Activated T-helper 2 cell treated with anti-CD3 and anti-CD28 coated beads, Interferon-gamma antibody, Interleukin-2, Interleukin-4, amounts not matched to agents 10 μg/mL and 5 μg/mL and 100 μg/mL, durations not matched to agents 14 hours and 24 hours and 36 hours (primary cell): Measurements from ENCODE around the gene GRK5. TPM values are rescaled to one million over a fixed set of nuclear protein-coding genes. Genes with fewer than 3 reads are reported as not detected.
A peak's percentile ranks its signal among the peaks of the same experiment; 100 is the strongest.

Source experiments
- DNase-seq: peaks from one replicate; pipeline ENCODE4 v3.0.0; 2021; ENCODE audit warnings: low spot score
- H3K27ac Mint-ChIP-seq: one replicate; pipeline ENCODE4 v1.8.0; 2021; ENCODE audit warnings: mixed read lengths
- H3K27me3 Mint-ChIP-seq: one replicate; pipeline ENCODE4 v1.8.0; 2021; ENCODE audit warnings: low read depth, mixed read lengths
- H3K36me3 Mint-ChIP-seq: one replicate; pipeline ENCODE4 v1.8.0; 2021; ENCODE audit warnings: low read depth, mixed read lengths
- H3K4me1 Mint-ChIP-seq: one replicate; pipeline ENCODE4 v1.8.0; 2021; ENCODE audit warnings: low read depth, mixed read lengths
- H3K4me3 Mint-ChIP-seq: one replicate; pipeline ENCODE4 v1.8.0; 2021; ENCODE audit warnings: low read depth, mild to moderate bottlenecking, moderate library complexity, mixed read lengths
- H3K9me3 Mint-ChIP-seq: one replicate; pipeline ENCODE4 v1.8.0; 2021; ENCODE audit warnings: mixed read lengths
- intact Hi-C: fragments of 100-400 bp; cut with micrococcal nuclease; formaldehyde crosslinking; loops from one replicate; pipeline ENCODE4 v1.15.1; 2023
- total RNA-seq: library from RNA; stranded (reverse); gene quantifications from 2 replicates; pipeline ENCODE4 v1.2.3, GENCODE V29; 2022

The GRK5 gene
- total RNA-seq, 1 donor from 2014 or later, result 24.4 TPM

DNA sequence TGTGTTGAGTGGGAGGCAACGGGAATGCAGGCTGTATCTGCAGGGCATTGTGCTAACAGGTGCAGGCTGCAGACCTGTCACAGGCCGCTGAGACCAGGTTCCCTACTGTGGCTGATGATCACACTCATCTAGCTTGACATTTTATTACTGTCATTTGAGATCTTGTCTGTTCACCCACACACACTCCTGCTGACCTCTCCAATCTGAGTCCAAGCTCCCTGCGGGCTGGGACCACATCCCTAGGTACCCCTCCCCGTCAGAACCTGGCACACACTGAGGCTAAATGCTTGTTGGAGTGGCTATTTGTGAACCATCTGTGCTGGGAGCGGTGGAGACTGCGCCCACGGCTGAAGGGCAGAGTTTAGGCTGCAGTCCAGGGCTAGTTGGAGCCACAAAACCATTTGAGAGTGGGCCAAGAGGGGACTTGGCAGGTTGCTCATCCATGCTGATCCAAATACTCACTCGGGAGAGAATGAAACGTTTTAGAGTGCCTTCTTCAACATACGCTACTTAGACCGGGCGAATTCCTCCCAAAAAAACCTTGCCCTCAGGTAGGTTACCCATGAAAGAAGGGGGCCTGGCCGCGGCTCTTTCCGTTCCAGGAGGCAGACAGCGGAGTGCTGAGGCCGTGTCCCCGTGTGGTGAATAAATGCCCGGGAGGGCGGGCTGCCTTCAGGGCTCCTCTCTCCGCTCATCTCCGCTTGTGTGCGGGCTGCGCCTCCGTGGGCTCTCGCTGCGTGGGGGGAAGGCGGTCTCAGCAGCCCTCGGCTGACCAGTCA, 170.8 kb downstream of the GRK5 start:
- intact Hi-C loops, result no loop called here
- Mint-ChIP-seq H3K9me3 (no peaks in the 10 kb centered on the region), H3K27ac (no peak overlapping the region), H3K4me1 (peaks cover 9% of the 10 kb centered on the region), H3K4me3 (no peak overlapping the region), H3K36me3 (peaks cover 26% of the 10 kb centered on the region), H3K27me3 (no peaks in the 10 kb centered on the region)
- no peak for DNase-seq

DNA sequence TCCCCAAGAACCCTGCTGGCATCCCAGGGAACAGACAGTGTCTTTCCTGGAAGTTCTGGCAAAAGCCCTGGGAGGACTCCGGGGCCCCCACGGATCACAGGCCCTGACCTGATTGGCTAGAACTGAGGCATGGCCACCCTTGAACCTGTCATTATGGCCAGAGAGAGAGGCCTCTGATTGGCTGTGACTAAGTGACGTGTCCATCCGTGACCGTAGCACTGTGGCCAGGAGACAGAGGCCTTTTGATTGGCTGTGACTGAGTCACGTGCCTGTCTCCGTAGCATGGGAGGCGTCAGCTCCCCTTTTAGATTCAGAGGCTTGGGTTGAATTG, 171.3 kb downstream of the GRK5 start:
- no peak for DNase-seq
- Mint-ChIP-seq H3K4me1 (peaks cover 11% of the 10 kb centered on the region), H3K27me3 (no peaks in the 10 kb centered on the region), H3K36me3 (peaks cover 32% of the 10 kb centered on the region), H3K9me3 (no peaks in the 10 kb centered on the region), H3K4me3 (no peak overlapping the region), H3K27ac (no peak overlapping the region)
- intact Hi-C loops, result no loop called here

GRCh38 chr10:119379466-119380071, 172.2 kb downstream of the GRK5 start:
- intact Hi-C loops, result no loop called here
- no peaks in the 10 kb centered on the region for H3K9me3 Mint-ChIP-seq

GRCh38 chr10:119383174-119383856, 175.9 kb downstream of the GRK5 start:
- intact Hi-C loops, result no loop called here
- no peak overlapping the region for H3K27ac Mint-ChIP-seq
- H3K9me3 Mint-ChIP-seq, result no peaks in the 10 kb centered on the region
- no peaks in the 10 kb centered on the region for H3K27me3 Mint-ChIP-seq
- H3K4me3 Mint-ChIP-seq, result no peak overlapping the region
- H3K36me3 Mint-ChIP-seq, result peaks cover 50% of the 10 kb centered on the region
- H3K4me1 Mint-ChIP-seq, result peaks cover 14% of the 10 kb centered on the region
- DNase-seq, result no peak

More at GRCh38 chr10:119379466-119380071, 172.2 kb downstream of the GRK5 start:
- H3K27me3 Mint-ChIP-seq, result no peaks in the 10 kb centered on the region
- no peak overlapping the region for H3K27ac Mint-ChIP-seq
- H3K36me3 Mint-ChIP-seq, result peaks cover 37% of the 10 kb centered on the region
- H3K4me1 Mint-ChIP-seq, result peaks cover 14% of the 10 kb centered on the region
- no peak overlapping the region for H3K4me3 Mint-ChIP-seq
- DNase-seq, result no peak

GRCh38 chr10:119384127-119384526, 176.8 kb downstream of the GRK5 start:
- no peak for DNase-seq
- peaks cover 55% of the 10 kb centered on the region for H3K36me3 Mint-ChIP-seq
- intact Hi-C loops, result no loop called here

GRCh38 chr10:119386666-119387065, 179.3 kb downstream of the GRK5 start:
- Mint-ChIP-seq H3K4me1 (peaks cover 14% of the 10 kb centered on the region), H3K36me3 (peaks cover 42% of the 10 kb centered on the region), H3K27ac (no peak overlapping the region), H3K27me3 (no peaks in the 10 kb centered on the region), H3K9me3 (no peaks in the 10 kb centered on the region), H3K4me3 (no peak overlapping the region)
- no peak for DNase-seq
- intact Hi-C loops, result no loop called here

More at GRCh38 chr10:119384127-119384526, 176.8 kb downstream of the GRK5 start:
- no peak overlapping the region for H3K27ac Mint-ChIP-seq
- H3K4me1 Mint-ChIP-seq, result peaks cover 14% of the 10 kb centered on the region
- H3K4me3 Mint-ChIP-seq, result no peak overlapping the region
- no peaks in the 10 kb centered on the region for H3K27me3 Mint-ChIP-seq
- H3K9me3 Mint-ChIP-seq, result no peaks in the 10 kb centered on the region

GRCh38 chr10:119388849-119389345, 181.5 kb downstream of the GRK5 start:
- H3K9me3 Mint-ChIP-seq, result peaks cover 4% of the 10 kb centered on the region
- no peak for DNase-seq

DNA sequence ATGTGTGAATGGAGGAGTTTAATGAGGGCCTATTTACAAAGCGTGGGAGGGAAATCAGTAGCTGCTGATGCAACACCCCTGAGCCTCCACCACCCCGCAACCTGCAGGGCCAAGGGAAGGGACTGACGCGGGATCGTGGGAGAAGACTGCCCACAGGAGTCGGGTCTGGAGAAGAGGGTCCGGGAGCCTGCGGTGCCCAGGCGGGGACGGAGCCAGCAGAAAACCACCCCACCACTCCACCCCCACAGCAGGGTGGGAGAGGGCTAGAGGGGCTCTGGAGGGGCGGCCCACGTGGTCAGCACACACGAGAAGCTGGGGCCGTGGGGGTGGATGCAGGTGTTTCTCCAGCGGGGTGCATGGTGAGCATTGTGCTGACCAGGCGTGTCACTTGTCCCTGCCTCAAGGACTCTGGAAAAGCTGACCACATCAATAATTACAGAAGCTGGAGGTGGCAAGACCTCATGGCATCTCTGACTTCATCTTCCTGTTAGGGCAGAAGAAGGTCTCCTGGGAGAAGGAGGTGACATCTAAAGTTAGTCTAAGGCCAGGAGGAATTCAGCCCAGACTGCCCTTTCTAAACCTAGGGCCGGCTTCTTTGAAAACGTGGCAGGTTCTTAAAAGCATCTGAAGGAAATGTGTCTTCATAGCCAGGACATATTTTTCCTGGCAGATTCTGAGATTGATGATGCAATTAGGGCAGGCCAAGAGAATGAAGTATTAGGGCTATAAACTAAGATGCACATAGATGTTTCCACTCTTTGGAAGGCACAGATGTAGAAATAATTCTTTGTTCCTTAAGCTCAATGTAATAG, 184.3 kb downstream of the GRK5 start:
- Mint-ChIP-seq H3K9me3 (peaks cover 6% of the 10 kb centered on the region), H3K27me3 (no peaks in the 10 kb centered on the region), H3K27ac (no peak overlapping the region), H3K4me1 (peaks cover 1% of the 10 kb centered on the region), H3K4me3 (no peak overlapping the region), H3K36me3 (peaks cover 6% of the 10 kb centered on the region)
- intact Hi-C loops, result no loop called here
- no peak for DNase-seq

More at GRCh38 chr10:119388849-119389345, 181.5 kb downstream of the GRK5 start:
- Mint-ChIP-seq H3K4me3 (no peak overlapping the region), H3K27me3 (no peaks in the 10 kb centered on the region), H3K4me1 (peaks cover 3% of the 10 kb centered on the region), H3K36me3 (peaks cover 22% of the 10 kb centered on the region), H3K27ac (no peak overlapping the region)
- intact Hi-C loops, result no loop called here

DNA sequence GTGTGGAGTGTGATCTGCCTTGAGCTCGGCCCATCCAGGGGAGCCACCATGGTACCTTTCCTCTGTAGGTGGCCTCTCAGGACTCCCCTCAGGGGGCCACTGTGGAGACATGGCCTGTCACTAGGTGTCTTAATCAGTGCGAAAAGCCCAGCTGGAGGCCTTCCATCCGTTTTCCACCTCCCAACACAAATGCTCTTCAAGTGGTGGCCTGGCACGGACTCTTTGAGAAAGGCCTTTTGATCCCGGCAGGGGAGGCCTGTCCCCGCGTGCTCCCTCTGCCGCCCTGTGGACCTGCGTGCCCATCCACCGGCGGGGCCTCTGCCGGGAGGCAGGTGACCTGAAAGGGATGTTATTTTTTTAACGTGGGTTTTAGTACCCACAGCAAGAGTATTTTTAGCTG, 185.6 kb downstream of the GRK5 start:
- Mint-ChIP-seq H3K9me3 (peaks cover 6% of the 10 kb centered on the region), H3K4me1 (peaks cover 1% of the 10 kb centered on the region), H3K4me3 (no peak overlapping the region), H3K27ac (no peak overlapping the region), H3K36me3 (peaks cover 5% of the 10 kb centered on the region), H3K27me3 (no peaks in the 10 kb centered on the region)
- DNase-seq, result no peak
- intact Hi-C loops, result no loop called here

DNA sequence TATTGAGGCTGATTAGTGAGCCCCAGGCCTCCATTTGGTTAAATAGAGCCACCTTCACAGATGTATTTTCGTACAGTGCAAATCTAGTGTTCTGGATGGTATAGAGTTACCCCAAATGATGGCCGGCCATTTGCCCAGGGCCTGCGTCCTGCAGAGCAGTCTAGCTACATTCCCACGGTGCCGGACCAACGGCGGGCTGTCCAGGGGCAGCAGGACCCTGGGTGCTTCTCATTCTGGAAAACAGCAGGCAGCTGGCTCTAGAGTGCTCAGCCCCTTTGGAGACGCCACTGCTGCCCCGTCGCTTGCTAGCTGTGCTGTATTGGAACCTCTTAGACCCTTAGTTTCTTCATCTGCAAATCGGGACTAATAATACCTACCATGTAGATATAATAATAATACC, 186.1 kb downstream of the GRK5 start:
- H3K27me3 Mint-ChIP-seq, result no peaks in the 10 kb centered on the region
- intact Hi-C loops, result no loop called here
- H3K36me3 Mint-ChIP-seq, result peaks cover 4% of the 10 kb centered on the region
- peak overlapping the region; percentile 75 for H3K27ac Mint-ChIP-seq
- DNase-seq, result no peak
- peaks cover 1% of the 10 kb centered on the region for H3K4me1 Mint-ChIP-seq
- H3K9me3 Mint-ChIP-seq, result peaks cover 6% of the 10 kb centered on the region
- H3K4me3 Mint-ChIP-seq, result no peak overlapping the region

GRCh38 chr10:119393845-119394244, 186.5 kb downstream of the GRK5 start:
- H3K27me3 Mint-ChIP-seq, result no peaks in the 10 kb centered on the region
- intact Hi-C loops, result no loop called here
- H3K27ac Mint-ChIP-seq, result peak overlapping the region; percentile 75
- no peak for DNase-seq
- no peak overlapping the region for H3K4me3 Mint-ChIP-seq
- H3K9me3 Mint-ChIP-seq, result peaks cover 6% of the 10 kb centered on the region
- peaks cover 1% of the 10 kb centered on the region for H3K4me1 Mint-ChIP-seq
- no peaks in the 10 kb centered on the region for H3K36me3 Mint-ChIP-seq

GRCh38 chr10:119394657-119395279, 187.4 kb downstream of the GRK5 start:
- no peak for DNase-seq
- H3K27ac Mint-ChIP-seq, result no peak overlapping the region
- H3K27me3 Mint-ChIP-seq, result no peaks in the 10 kb centered on the region
- H3K4me3 Mint-ChIP-seq, result no peak overlapping the region
- H3K36me3 Mint-ChIP-seq, result peaks cover 2% of the 10 kb centered on the region
- H3K4me1 Mint-ChIP-seq, result peaks cover 1% of the 10 kb centered on the region
- H3K9me3 Mint-ChIP-seq, result peaks cover 6% of the 10 kb centered on the region
- intact Hi-C loops, result no loop called here
